DMS53 treated with DMSO at 0.1 percent for 48 hours (cell line): ENCODE results near the gene VENTX.
A peak's percentile ranks its signal among the peaks of the same experiment; 100 is the strongest.
"Not testable (repeated sequence)": the region's sequence is repeated elsewhere in the genome, so short reads cannot be mapped to it uniquely, and the experiment has no call there.

Experiments
- DNase-seq: peaks from one replicate; lab custom pipeline; 2025; ENCODE audit not compliant: unreplicated experiment; lab: John Stamatoyannopoulos, UW

The VENTX gene

DNA sequence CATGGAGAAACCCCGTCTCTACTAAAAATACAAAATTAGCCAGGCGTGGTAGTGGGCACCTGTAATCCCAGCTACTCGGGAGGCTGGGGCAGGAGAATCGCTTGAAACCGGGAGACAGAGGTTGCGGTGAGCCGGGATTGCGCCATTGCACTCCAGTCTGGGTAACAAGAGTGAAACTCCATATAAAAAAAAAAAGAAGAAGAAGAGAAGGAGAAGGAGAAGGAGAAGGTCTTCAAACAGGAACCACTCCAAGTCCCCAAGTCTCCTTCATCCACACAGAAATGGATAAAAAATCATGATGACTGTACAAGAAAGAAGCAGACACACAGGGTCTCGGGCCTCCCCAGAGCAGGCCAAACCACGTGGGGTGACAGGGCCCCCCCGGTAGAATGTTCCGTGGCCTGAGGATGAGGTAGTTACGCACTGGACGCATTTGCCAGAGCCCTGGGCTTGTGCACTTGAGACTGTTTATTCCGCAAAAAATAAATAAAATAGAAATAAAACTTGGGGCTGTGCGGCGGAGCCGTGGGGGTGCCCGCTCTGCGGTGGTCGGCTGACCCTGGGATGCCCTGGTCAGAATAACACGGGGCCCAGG is 15.8 kb downstream of the VENTX start:
- DNase-seq: no peak

DNA sequence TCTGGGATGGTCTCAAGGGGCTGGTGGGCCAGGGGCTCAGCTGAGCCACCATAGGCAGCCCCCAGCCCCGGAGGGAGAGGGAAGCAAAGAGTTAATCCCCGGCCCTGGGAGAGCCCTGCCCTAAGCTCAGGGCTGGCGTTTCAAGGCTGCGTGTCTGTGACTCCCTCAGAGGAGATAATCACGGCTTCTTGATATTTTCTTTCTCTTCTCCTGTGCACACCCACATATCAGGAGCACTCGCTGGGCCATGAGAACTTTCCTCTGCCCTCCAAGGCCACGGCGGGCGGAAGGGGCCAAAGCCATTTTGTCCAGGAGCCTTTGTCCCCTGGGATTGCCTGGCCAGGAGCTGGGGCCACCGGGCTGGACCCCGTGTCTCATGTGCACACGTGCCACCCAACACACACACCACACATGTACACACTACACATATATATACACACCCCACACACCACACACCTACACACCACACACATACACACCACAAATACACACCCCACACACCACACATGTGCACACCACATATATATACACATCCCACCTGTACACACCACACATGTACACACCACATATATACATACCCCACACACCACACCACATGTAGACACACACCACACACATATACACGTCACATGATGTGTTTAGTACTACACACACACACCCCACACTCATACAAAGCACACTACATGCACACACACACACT is 16.9 kb downstream of the VENTX start:
- no peak for DNase-seq

DNA sequence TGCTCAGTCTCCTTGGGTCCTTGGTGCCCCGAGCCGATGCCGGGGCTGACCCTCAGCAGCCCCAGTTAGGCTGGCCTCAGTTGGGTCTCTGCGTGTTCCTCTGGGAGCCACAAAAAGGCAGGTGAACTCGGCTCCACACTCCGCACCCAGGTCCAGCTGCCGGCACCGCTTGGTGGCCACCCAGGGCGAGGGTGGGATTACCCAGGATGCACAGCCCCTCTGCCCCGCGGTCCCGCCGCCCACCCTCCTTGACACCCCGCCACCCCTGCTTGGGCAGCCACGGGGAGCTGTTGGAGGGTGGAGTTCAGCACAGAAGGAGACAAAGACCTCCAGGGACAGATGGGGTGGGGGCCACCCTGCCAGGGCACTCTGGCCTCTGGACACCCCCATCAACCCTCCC is 17.7 kb downstream of the VENTX start:
- DNase-seq: no peak

DNA sequence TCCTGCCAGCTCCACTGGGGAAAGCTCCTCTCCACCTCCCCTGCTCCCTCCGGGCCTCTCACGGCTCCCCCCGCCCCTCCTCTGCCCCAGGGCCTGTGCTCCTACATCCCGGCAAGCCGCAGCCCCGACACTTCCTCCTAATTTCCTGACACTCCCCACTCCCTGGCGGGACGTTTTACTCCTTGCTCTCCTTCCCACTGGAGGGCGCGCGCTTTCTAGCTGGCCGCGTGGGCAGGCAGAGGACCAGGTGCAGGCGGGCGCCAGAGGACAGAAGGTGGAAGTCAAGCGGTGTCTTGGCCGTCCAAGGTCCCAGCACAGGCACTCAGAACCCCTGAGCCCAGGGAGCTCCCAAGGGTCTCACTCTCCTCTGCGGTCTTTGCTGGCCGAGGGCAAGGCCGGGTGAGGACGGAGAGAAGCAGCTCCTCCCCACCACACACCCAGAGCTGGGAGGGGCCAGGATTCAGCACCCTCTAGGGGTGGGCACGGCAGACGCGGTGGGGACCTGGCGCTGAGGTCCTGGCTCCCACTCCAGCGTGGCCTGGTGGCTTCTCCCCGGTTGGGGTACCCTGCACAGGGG is 19.9 kb downstream of the VENTX start:
- DNase-seq: peak; percentile 15

DNA sequence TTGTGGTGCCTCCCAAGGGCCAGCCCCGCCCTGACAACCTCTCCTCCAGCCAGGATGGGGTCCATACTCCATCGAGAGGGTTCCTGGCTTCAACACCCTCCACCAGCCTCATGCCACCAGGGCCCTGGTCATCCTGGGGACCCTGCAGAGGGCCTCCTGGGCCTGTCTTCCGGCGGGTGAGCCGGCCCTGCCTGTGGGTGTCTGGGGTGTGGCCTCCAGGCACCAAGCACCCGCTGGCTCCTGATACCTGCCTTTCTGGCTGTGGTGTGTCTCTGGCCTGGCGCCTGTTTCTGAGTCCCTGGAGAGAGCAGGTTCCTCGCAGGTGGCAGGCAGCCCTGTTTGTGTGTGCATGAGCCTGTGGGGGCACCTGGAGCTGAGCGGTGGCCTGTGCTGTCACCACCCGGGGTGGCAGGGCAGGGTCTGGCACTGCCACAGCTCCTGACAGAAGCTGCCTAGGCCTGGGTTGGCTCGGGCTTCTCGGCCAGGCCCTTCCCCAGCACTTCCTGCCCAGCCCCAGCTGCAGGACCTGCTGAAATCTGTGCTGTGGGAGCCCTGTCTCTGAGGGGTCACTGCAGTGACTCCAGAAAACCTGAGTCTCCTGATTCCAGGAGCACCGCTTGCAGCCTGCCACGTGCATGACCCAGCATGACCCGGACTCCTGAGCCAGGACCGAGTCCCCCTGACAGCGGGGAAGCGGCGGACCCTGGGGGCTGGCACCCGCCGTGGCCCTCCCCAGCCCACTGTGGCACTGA is 20.6 kb downstream of the VENTX start:
- no peak for DNase-seq

DNA sequence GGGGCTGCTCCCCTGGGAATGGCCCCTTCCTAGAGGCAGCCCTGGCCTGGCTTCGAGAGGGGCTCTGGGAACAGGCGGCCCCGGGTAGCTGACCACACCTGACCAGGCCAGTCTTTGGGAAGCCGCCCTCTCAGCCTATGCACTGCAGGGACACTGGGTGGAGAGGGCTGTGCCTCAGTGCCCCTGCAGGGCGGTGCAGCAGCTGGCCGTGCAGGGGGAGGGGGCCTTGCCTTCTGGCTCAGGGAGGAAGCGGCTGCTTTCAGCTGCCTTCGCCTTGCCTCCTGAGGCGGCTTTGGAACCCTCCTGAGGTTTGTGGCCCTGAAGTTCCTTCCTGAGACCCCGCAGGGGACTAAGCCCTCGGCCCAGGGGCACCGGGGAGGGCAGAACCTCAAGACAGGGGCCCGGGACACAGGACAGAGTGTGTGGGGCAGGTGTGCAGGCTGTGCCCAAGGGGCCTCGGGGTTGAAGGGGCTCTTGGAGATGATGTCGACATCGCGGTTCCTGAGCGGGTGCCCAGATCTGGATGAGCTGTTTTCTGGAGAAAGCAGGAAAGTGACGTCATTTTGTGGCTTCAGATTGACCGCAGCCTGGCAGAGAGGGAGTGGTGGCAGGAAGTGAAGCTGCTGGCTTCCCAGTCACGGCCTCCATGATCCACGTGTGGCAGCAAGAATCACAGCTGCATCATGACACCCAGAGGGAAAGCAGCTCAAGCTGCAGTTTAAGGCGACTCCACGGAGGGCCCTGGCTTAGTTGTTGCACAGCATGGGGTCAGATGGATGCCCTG is 21.4 kb downstream of the VENTX start:
- DNase-seq: no peak

DNA sequence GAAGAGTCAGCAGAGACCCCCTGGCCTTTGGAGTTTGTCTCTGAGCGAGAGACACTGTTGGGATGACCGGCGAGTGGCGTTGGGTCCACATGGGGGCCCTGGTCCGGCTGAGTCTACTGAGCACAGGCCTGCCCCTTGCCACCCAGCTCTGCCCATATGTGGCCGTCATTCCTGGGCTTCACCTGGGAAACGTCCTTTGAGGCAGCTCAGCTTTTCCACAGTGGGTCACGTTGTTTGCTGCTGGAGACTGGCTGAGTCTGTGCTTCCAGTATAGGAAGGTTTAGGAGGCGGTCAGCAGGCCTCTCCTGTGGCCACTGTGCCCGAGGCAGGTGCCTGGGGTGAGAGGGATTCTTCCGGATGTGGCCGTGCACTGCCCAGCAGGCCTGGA is 21.9 kb downstream of the VENTX start:
- DNase-seq: no peak

DNA sequence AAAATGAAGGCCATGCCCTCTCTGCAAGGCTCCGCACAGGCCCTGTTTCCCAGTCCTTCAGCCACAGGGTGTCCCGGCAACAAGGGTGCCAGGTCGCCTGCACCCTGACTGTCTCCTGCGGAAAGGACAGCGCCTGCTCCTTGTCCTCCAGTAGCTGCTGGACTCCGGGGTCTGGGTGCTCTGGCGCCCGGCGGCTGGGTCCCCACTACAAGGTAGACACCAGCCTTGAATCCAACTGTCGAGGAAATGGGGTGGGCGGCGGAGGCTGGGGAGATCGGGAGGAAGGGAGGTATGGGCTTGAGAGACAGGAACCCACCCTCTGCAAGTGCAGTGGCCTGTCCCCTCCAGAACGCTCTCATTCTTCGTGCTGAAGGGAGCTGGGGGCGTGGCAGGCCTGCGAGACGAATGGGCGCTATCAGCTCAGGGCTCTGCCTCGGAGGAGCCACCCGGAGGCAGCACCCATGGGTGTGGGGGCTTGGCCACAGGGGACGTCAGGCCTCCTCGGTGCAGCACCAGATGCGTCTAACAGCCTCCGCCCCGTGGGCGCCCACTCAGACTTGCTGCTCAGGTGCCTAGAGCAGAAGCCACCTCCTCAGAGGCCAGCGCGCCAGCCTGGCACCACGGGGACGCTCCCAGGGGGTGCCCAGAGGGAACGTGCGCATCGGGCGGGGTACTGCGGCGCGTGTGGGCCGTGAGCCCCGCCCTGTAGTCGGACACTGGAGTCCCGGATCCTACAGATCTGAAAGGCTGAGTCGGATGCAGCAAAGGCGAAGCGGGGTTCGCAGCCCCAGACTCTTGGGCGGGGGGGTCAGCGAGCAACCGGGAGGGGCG is 23.5 kb downstream of the VENTX start:
- no peak for DNase-seq

DNA sequence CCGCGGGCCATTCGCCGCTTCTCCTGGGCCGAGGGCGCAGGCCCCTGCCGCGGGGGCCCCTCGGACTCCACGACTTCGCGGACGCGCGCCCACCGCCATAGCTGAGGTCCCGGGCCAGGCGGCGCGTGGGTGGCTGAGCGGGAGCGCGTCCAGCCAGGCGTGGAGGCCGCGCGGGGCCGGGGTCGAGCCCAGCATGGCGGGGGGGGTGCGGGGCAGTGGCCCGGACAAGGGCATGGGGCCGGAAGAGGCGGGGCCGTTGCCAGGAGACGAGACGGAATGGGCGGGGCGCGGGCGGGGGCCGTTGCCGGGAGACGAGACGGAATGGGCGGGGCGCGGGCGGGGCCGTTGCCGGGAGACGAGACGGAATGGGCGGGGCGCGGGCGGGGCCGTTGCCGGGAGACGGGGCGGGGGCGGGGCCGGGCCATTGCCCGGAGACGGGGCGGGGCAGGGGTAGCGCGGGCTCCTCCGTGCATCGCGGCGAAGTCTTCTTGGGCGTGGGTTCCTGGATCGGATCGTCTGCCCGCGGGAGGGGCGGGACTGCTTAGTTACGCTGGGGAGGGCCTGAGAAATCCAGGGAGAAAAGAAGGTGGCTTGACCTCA is 24.2 kb downstream of the VENTX start:
- DNase-seq: peak; percentile 53

DNA sequence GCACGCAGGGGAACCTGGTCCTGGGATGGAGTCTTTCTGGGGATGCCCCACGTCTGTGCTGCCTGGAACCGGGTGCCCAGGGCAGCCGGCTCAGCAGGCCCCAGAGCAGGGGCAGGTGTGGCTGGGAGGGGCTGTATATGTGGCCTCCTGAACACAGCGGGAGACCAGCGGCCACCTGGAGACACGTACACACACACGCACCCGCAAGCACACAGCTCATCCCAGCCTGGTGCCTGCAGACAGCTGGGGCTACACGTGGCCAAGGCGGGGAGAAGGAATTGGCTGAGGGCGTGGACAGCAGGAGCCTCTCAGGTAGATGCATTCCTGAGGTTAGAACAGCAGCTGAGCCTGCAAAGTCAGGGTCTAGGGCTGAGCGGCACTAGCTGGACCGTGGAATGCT is 25.0 kb downstream of the VENTX start:
- DNase-seq: peak; percentile 23

DNA sequence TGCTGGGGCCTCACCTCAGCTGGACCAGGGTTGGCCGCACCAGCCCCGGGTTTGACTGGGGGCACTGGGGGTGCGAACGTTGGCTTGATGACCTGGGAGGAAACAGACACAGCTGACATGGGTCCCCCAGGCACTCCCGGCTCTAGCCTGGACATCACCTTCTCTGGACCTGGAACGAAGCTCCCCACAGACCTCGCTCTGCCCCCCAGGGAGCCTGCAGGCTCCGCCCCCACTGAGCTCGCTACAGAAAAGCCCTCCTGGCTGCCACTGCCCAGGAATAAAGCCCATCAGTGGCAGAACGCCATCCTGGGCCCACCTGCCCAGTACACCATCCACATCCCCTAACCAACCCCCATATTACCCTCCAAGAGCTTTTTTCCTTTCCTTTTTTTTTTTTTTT is 26.0 kb downstream of the VENTX start:
- no peak for DNase-seq

DNA sequence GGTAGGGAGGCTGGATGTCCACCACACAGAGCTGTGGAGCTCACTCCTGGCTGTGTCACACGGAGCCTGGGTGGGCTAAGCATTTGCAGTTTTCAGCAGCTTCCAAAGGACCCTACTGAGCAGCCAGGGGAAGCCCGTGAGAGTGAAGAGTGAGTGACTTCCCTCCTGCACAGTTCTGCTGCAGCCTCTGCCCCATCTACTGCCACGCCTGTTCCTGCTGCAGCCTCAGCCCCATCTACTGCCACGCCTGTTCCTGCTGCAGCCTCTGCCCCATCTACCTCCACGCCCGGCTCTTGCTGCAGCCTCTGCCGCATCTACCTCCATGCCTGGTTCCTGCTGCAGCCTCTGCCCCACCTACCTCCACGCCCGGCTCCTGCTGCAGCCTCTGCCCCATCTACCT is 26.8 kb downstream of the VENTX start:
- DNase-seq: no peak

DNA sequence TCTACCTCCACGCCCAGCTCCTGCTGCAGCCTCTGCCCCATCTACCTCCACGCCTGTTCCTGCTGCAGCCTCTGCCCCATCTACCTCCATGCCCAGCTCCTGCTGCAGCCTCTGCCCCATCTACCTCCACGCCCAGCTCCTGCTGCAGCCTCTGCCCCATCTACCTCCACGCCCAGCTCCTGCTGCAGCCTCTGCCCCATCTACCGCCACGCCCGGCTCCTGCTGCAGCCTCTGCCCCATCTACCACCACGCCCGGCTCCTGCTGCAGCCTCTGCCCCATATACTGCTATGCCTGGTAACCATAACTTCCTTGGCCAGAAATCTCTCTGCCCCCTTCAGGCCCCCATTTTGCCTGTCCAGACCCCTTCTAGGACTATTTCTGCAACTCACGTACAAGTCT is 27.4 kb downstream of the VENTX start:
- not testable (repeated sequence) for DNase-seq

DNA sequence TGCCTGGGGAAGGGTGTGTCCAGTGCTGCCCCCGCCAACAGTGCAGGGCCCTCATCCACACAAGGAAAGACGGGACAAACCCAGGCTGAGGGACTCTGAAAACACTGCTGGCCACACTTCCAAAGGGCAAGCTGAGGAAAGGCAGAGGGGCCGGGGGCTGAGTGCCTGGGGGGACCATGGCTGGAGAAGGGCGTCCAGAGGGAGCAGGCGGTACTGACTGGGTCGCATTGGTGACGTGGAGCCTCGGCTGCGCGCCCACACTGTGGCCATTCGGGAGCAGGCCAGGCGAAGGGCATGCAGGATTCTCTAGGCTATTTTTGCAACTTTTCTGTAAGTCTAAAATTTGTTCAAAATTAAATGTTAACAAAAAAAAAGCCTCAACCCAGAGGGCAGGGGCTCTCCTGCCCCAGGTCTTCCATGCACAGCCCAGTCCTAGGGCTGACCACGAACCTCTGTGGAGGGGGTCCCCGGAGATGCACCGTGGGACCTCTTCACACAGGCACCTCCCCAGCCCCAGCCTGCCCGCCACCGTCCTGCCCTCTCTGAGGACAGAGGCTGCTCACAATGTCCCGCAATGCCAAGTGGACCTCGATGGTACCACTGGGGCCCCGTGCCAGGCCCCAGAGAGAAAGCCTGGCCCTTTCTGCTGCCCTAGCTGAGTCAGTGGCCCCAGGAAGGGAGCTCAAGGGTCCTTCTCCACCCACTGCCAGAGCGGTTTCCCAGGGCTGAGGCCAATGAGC is 28.6 kb downstream of the VENTX start:
- DNase-seq: no peak

DNA sequence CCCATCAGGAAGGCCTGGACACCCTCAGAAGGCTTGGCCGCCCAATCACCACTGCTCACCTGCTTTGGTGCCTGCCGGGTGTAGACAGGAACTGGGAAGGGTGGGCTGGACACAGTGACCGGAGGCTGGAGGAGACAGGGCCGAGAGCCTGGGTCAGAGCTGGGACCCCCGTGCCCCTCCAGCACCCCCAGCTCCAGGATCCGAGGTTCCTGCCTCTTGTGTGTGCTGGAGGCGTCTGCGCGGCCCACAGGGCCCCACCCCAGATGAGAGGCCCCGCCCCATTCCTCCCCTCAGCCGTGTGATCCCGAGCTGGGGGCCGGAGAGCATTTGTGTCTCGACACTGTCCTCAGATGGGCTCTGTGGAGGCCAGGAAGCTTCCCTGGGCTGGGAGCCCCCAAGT is 29.6 kb downstream of the VENTX start:
- no peak for DNase-seq

DNA sequence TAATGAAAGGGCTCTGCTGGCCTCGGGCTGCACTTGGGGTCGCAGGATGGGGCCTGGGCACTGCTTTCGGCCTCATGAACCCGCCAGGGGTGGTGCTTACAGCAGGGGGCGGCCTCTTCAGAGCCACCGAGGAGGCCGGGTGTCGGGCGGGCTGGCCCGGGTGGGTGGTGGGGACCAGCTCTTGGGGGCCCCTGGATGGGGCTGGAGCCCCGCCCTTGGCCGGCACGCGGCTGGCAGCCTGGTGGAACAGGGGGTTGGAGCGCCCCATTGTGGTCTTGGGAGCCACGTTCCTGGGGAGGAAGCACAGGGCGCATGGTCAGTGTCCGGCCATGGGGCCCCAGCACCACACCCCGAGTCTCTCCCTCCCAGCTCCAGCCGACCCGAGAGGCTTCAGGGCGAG is 30.2 kb downstream of the VENTX start:
- DNase-seq: no peak

DNA sequence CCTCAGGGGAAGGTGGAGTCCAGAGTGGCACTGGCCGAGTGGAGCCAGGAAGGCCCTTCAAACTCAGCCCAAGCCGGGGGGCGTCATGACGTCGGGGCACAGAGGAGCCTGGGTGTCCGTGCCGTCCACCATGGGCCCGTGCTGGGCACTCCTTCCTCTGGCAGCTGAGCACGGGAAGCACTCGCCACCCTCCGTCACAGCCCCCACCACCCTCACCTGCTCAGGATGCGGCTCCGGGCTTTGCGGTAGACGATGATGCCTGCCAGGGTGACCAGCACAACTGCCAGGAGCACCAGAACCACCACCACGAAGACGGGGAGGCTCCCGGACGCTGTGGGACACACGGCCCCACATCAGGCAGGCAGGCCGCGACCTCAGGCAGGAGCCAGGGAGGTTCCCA is 30.9 kb downstream of the VENTX start:
- no peak for DNase-seq

DNA sequence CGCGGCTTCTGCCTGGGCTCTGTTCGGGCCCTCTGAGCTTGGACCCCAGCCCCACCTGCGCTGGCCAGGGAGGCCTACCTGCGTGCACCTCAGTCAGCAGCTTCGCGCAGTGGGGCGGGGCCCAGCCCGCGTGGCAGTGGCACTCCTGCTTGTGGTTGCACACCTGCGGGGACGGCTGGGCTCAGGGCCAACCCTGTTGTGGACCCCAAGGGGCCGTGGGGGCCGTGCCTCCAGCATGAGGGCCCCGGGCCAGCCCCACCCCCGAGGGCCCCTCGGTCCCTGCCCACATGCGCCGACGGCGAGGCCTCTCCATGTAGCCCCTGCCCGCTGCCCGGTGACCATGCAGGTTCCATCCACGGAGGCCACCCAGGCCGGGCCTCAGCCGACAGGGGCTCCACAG is 31.7 kb downstream of the VENTX start:
- no peak for DNase-seq

DNA sequence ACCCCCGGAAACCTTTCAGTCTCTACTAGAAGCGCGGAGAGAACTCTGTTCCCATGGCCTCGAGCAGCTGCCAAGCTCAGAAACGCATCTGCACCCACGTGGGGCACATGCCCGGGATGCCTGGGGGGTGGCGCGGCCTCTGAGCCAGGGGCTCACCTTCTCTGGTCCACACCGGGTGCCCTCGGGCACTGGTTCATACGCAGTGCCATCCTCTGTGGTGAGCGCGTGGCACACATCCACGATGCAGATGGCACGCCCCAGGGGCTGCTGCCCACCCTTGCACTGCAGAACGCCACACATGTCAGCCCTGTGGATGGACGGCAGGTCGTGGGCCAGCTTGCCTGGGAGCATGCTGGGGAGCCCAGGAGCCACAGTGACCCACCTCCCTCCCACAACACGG is 32.5 kb downstream of the VENTX start:
- DNase-seq: no peak
